ENCODE data around the gene SNRPF.
A peak's percentile ranks its signal among the peaks of the same experiment; 100 is the strongest.
"Not testable (repeated sequence)": the region's sequence is repeated elsewhere in the genome, so short reads cannot be mapped to it uniquely, and the experiment has no call there.

Gene SNRPF

GRCh38 chr12:95858451-95859343 lies at the start of gene SNRPF:
Gene SNRPF (plus strand): TSS chr12:95858952. CDS start chr12:95859074, 122 bp downstream.
- peak; percentile 80 to 86 for DNase-seq (ENCODE audit: low read depth in 2 of 2)

- DNase-seq (ENCODE audit: low read depth in 2 of 2): no peak
These were observed 49.6 kb upstream of the SNRPF start for GRCh38 chr12:95809000-95809680.

- no peak for DNase-seq (ENCODE audit: low read depth in 2 of 2)
These were observed 48.3 kb upstream of the SNRPF start for GRCh38 chr12:95810411-95810810.

GRCh38 chr12:95812155-95812554 lies 46.6 kb upstream of the SNRPF start:
- not testable (repeated sequence) for DNase-seq (ENCODE audit: low read depth in 2 of 2)

- no peak for DNase-seq (ENCODE audit: low read depth in 2 of 2)
These were observed 43.0 kb upstream of the SNRPF start for GRCh38 chr12:95815632-95816212.

GRCh38 chr12:95820096-95820703 lies 38.6 kb upstream of the SNRPF start:
- DNase-seq (ENCODE audit: low read depth in 2 of 2): no peak

- no peak for DNase-seq (ENCODE audit: low read depth in 2 of 2)
These were observed 29.4 kb upstream of the SNRPF start for GRCh38 chr12:95829395-95829794.

GRCh38 chr12:95830335-95831089 lies 28.2 kb upstream of the SNRPF start:
- DNase-seq (ENCODE audit: low read depth in 2 of 2): no peak

- no peak for DNase-seq (ENCODE audit: low read depth in 2 of 2)
These were observed 24.2 kb upstream of the SNRPF start for GRCh38 chr12:95834572-95834971.

- DNase-seq (ENCODE audit: low read depth in 2 of 2): no peak
These were observed 22.6 kb upstream of the SNRPF start for GRCh38 chr12:95836185-95836609.

- DNase-seq (ENCODE audit: low read depth in 2 of 2): no peak
These were observed 22.0 kb upstream of the SNRPF start for GRCh38 chr12:95836630-95837239.

- DNase-seq (ENCODE audit: low read depth in 2 of 2): no peak
These were observed 21.3 kb upstream of the SNRPF start for GRCh38 chr12:95837240-95838038.

- DNase-seq (ENCODE audit: low read depth in 2 of 2): no peak
These were observed 20.6 kb upstream of the SNRPF start for GRCh38 chr12:95838125-95838524.

GRCh38 chr12:95842426-95842825 lies 16.3 kb upstream of the SNRPF start:
- not testable (repeated sequence) for DNase-seq (ENCODE audit: low read depth in 2 of 2)

GRCh38 chr12:95848575-95849388 lies 10.0 kb upstream of the SNRPF start:
- no peak for DNase-seq (ENCODE audit: low read depth in 2 of 2)

GRCh38 chr12:95851606-95852005 lies 7.1 kb upstream of the SNRPF start:
- DNase-seq (ENCODE audit: low read depth in 2 of 2): no peak

GRCh38 chr12:95852133-95852532 lies 6.6 kb upstream of the SNRPF start:
- DNase-seq (ENCODE audit: low read depth in 2 of 2): no peak

- no peak for DNase-seq (ENCODE audit: low read depth in 2 of 2)
These were observed 1.6 kb upstream of the SNRPF start for GRCh38 chr12:95857156-95857555.

- DNase-seq (ENCODE audit: low read depth in 2 of 2): no peak
These were observed 953 bp upstream of the SNRPF start for GRCh38 chr12:95857799-95858198.
